Activated naive CD8-positive, alpha-beta T cell (primary cell): Measurements from ENCODE around the gene RUNX1.
A peak's percentile ranks its signal among the peaks of the same experiment; 100 is the strongest.

Source experiments
- H3K27ac Mint-ChIP-seq: one replicate; pipeline ENCODE4 v1.8.0; 2021; ENCODE audit warnings: mixed read lengths
- H3K27me3 Mint-ChIP-seq: one replicate; pipeline ENCODE4 v1.8.0; 2021; ENCODE audit warnings: mixed read lengths
- H3K36me3 Mint-ChIP-seq: one replicate; pipeline ENCODE4 v1.8.0; 2021; ENCODE audit warnings: mixed read lengths
- H3K4me1 Mint-ChIP-seq: one replicate; pipeline ENCODE4 v1.8.0; 2021; ENCODE audit warnings: low read depth, mixed read lengths
- H3K4me3 Mint-ChIP-seq: one replicate; pipeline ENCODE4 v1.8.0; 2021; ENCODE audit warnings: mild to moderate bottlenecking, mixed read lengths
- H3K9me3 Mint-ChIP-seq: one replicate; pipeline ENCODE4 v1.8.0; 2021; ENCODE audit warnings: low read depth, mixed read lengths

Gene RUNX1

GRCh38 chr21:34924771-34925419 lies 124.2 kb downstream of the RUNX1 start:
- Mint-ChIP-seq H3K4me3 (no peak overlapping the region), H3K9me3 (no peaks in the 10 kb centered on the region), H3K27me3 (no peaks in the 10 kb centered on the region), H3K36me3 (peaks cover 30% of the 10 kb centered on the region), H3K27ac (peak overlapping the region; percentile 24), H3K4me1 (peaks cover 60% of the 10 kb centered on the region)

GRCh38 chr21:34924194-34924593 lies 124.9 kb downstream of the RUNX1 start:
- peaks cover 36% of the 10 kb centered on the region for H3K36me3 Mint-ChIP-seq
- no peaks in the 10 kb centered on the region for H3K27me3 Mint-ChIP-seq
- peak overlapping the region; percentile 24 for H3K27ac Mint-ChIP-seq
- H3K4me1 Mint-ChIP-seq = peaks cover 62% of the 10 kb centered on the region
- H3K9me3 Mint-ChIP-seq = no peaks in the 10 kb centered on the region
- H3K4me3 Mint-ChIP-seq = no peak overlapping the region

GRCh38 chr21:34923626-34924025 lies 125.5 kb downstream of the RUNX1 start:
- H3K4me3 Mint-ChIP-seq = no peak overlapping the region
- H3K4me1 Mint-ChIP-seq = peaks cover 59% of the 10 kb centered on the region
- peaks cover 36% of the 10 kb centered on the region for H3K36me3 Mint-ChIP-seq
- peak overlapping the region; percentile 1 for H3K27ac Mint-ChIP-seq
- no peaks in the 10 kb centered on the region for H3K27me3 Mint-ChIP-seq
- no peaks in the 10 kb centered on the region for H3K9me3 Mint-ChIP-seq

GRCh38 chr21:34923202-34923601 lies 125.9 kb downstream of the RUNX1 start:
- Mint-ChIP-seq H3K36me3 (peaks cover 36% of the 10 kb centered on the region), H3K4me1 (peaks cover 61% of the 10 kb centered on the region), H3K4me3 (no peak overlapping the region), H3K27me3 (no peaks in the 10 kb centered on the region), H3K9me3 (no peaks in the 10 kb centered on the region), H3K27ac (no peak overlapping the region)

GRCh38 chr21:34922479-34922878 lies 126.6 kb downstream of the RUNX1 start:
- peak overlapping the region; percentile 3 for H3K27ac Mint-ChIP-seq
- no peaks in the 10 kb centered on the region for H3K27me3 Mint-ChIP-seq
- no peaks in the 10 kb centered on the region for H3K9me3 Mint-ChIP-seq
- peaks cover 34% of the 10 kb centered on the region for H3K36me3 Mint-ChIP-seq
- no peak overlapping the region for H3K4me3 Mint-ChIP-seq
- H3K4me1 Mint-ChIP-seq = peaks cover 61% of the 10 kb centered on the region

- H3K36me3 Mint-ChIP-seq = peaks cover 31% of the 10 kb centered on the region
- H3K27ac Mint-ChIP-seq = no peak overlapping the region
- H3K4me1 Mint-ChIP-seq = peaks cover 58% of the 10 kb centered on the region
- H3K9me3 Mint-ChIP-seq = no peaks in the 10 kb centered on the region
- no peaks in the 10 kb centered on the region for H3K27me3 Mint-ChIP-seq
- no peak overlapping the region for H3K4me3 Mint-ChIP-seq
These were observed 128.0 kb downstream of the RUNX1 start for GRCh38 chr21:34921151-34921550.

- H3K27ac Mint-ChIP-seq = no peak overlapping the region
These were observed 129.7 kb downstream of the RUNX1 start for GRCh38 chr21:34919406-34919805.

GRCh38 chr21:34916446-34916845 lies 132.7 kb downstream of the RUNX1 start:
- Mint-ChIP-seq H3K27me3 (no peaks in the 10 kb centered on the region), H3K4me3 (no peak overlapping the region), H3K4me1 (peaks cover 51% of the 10 kb centered on the region), H3K27ac (no peak overlapping the region), H3K36me3 (peaks cover 26% of the 10 kb centered on the region), H3K9me3 (no peaks in the 10 kb centered on the region)

More at GRCh38 chr21:34919406-34919805, 129.7 kb downstream of the RUNX1 start:
- H3K9me3 Mint-ChIP-seq = no peaks in the 10 kb centered on the region
- peaks cover 61% of the 10 kb centered on the region for H3K4me1 Mint-ChIP-seq
- peaks cover 38% of the 10 kb centered on the region for H3K36me3 Mint-ChIP-seq
- H3K4me3 Mint-ChIP-seq = no peak overlapping the region
- no peaks in the 10 kb centered on the region for H3K27me3 Mint-ChIP-seq

- Mint-ChIP-seq H3K4me1 (peaks cover 52% of the 10 kb centered on the region), H3K4me3 (no peak overlapping the region), H3K9me3 (no peaks in the 10 kb centered on the region), H3K27me3 (no peaks in the 10 kb centered on the region), H3K27ac (peak overlapping the region; percentile 22), H3K36me3 (peaks cover 24% of the 10 kb centered on the region)
These were observed 133.7 kb downstream of the RUNX1 start for GRCh38 chr21:34915364-34915841.

- Mint-ChIP-seq H3K27me3 (no peaks in the 10 kb centered on the region), H3K4me1 (peaks cover 56% of the 10 kb centered on the region), H3K9me3 (no peaks in the 10 kb centered on the region), H3K27ac (no peak overlapping the region), H3K4me3 (no peak overlapping the region), H3K36me3 (peaks cover 17% of the 10 kb centered on the region)
These were observed 134.9 kb downstream of the RUNX1 start for GRCh38 chr21:34914239-34914638.

GRCh38 chr21:34913811-34914210 lies 135.3 kb downstream of the RUNX1 start:
- H3K27me3 Mint-ChIP-seq = no peaks in the 10 kb centered on the region
- no peak overlapping the region for H3K27ac Mint-ChIP-seq
- no peak overlapping the region for H3K4me3 Mint-ChIP-seq
- H3K4me1 Mint-ChIP-seq = peaks cover 58% of the 10 kb centered on the region
- H3K9me3 Mint-ChIP-seq = no peaks in the 10 kb centered on the region
- H3K36me3 Mint-ChIP-seq = peaks cover 17% of the 10 kb centered on the region

- peaks cover 64% of the 10 kb centered on the region for H3K4me1 Mint-ChIP-seq
- H3K27me3 Mint-ChIP-seq = no peaks in the 10 kb centered on the region
- H3K4me3 Mint-ChIP-seq = no peak overlapping the region
- H3K36me3 Mint-ChIP-seq = peaks cover 14% of the 10 kb centered on the region
- peak overlapping the region; percentile 61 for H3K27ac Mint-ChIP-seq
- no peaks in the 10 kb centered on the region for H3K9me3 Mint-ChIP-seq
These were observed 136.8 kb downstream of the RUNX1 start for GRCh38 chr21:34912022-34912945.

GRCh38 chr21:34911360-34911759 lies 137.7 kb downstream of the RUNX1 start:
- Mint-ChIP-seq H3K36me3 (peaks cover 13% of the 10 kb centered on the region), H3K4me3 (no peak overlapping the region), H3K9me3 (no peaks in the 10 kb centered on the region), H3K4me1 (peaks cover 65% of the 10 kb centered on the region), H3K27ac (peak overlapping the region; percentile 17), H3K27me3 (no peaks in the 10 kb centered on the region)

- Mint-ChIP-seq H3K27ac (no peak overlapping the region), H3K27me3 (no peaks in the 10 kb centered on the region), H3K4me1 (peaks cover 56% of the 10 kb centered on the region), H3K9me3 (no peaks in the 10 kb centered on the region), H3K4me3 (no peak overlapping the region), H3K36me3 (peaks cover 8% of the 10 kb centered on the region)
These were observed 138.7 kb downstream of the RUNX1 start for GRCh38 chr21:34910396-34910795.
